ENCODE results near the gene ERMARD.

DNA sequence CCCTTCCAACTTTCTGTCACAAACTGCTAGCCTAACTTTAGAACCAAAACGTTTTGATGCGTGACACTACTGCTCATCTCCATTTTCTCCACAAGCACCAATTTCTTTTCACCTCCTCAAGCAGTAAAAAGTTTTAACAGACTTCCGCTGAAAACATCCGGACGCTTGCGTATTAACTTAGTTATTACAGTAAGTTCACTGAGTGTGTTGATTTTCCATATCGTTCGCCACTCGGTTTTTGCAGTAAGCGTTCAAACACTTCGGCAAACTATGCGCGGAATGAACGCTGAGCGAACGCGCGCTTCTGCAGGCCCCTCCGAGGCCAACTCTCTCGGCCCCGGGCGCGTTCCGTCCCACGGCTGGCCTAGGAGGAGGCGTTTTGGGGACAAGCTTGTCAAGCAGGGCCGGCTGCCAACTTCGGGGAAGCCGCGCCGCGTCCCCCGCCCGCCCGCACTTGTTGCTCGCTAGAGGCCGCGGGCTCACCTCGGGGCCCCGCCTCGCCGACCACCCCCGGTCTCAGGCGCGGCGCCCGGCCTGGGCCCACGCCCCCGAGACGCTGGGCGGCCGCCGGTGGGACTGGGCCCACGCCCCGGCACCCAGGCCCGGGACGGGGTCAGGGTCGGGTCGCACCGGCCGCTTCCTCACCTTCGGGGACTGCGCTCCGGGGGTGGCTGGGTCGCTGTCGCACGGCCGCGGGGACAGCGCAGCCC is 28.1 kb upstream of the ERMARD start:
- TF ChIP-seq, protein P1, sequence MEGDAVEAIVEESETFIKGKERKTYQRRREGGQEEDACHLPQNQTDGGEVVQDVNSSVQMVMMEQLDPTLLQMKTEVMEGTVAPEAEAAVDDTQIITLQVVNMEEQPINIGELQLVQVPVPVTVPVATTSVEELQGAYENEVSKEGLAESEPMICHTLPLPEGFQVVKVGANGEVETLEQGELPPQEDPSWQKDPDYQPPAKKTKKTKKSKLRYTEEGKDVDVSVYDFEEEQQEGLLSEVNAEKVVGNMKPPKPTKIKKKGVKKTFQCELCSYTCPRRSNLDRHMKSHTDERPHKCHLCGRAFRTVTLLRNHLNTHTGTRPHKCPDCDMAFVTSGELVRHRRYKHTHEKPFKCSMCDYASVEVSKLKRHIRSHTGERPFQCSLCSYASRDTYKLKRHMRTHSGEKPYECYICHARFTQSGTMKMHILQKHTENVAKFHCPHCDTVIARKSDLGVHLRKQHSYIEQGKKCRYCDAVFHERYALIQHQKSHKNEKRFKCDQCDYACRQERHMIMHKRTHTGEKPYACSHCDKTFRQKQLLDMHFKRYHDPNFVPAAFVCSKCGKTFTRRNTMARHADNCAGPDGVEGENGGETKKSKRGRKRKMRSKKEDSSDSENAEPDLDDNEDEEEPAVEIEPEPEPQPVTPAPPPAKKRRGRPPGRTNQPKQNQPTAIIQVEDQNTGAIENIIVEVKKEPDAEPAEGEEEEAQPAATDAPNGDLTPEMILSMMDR (IDR thresholded peaks at IDR 0.05) = peak in 1 of 6 experiments; percentile 6
- peak in 2 of 4 donors; percentile 6 to 15 for TF ChIP-seq POLR2A (IDR thresholded peaks at IDR 0.05)

All from esophagus squamous epithelium (tissue), 4 donors.